HepG2 (cell line): ENCODE data around the gene EPB41L4A. TPM values are rescaled to one million over a fixed set of nuclear protein-coding genes. Genes with fewer than 3 reads are reported as not detected.

Experiments used
- ATAC-seq: fragments of 200-7000 bp; cut with Tn5 transposase; 3 replicates; pipeline ENCODE4 v1.9.1; 2020; ENCODE audit warnings: mild to moderate bottlenecking, moderate library complexity
- BruUV-seq: library from RNA; stranded (reverse); fragments of 400-500 nt; replicated peaks from 2 replicates; lab custom pipeline; 2021; lab: Mats Ljungman, UMichigan
- CTCF ChIA-PET: fragments of 300-600 bp; formaldehyde crosslinking; extraction: SDS; loops from one replicate; lab custom pipeline; 2021; ENCODE audit warnings: low total read pairs, inconsistent platforms, low intra/inter-chr PET ratio; lab: Yijun Ruan, JAX
- POLR2A ChIA-PET: fragments of 350-600 bp; sonication (Branson Sonifier 250); formaldehyde crosslinking; loops from one replicate; lab custom pipeline; 2020; ENCODE audit warnings: antibody characterized with exemption, inconsistent platforms; lab: Yijun Ruan, JAX
- DNase-seq: peaks from one replicate; pipeline ENCODE4 v3.0.0-alpha.2; 2015; ENCODE audit warnings: low spot score
- FAIRE-seq: peaks from 3 replicates; lab custom pipeline; 2011; peaks lifted over from hg19 to GRCh38; lab: Jason Lieb, UNC
- H2AFZ ChIP-seq: one replicate; pipeline ENCODE4 v1.6.1; 2011; ENCODE audit warnings: low read length, inconsistent platforms
- H3K27ac ChIP-seq: fragments of 300-600 bp; 3 replicates; pipeline ENCODE4 v1.8.0; 2011; ENCODE audit warnings: mixed run types, mild to moderate bottlenecking, mixed read lengths, low read length, inconsistent platforms; ENCODE audit not compliant: insufficient read depth; ENCODE audit errors: extremely low read length
- H3K27me3 ChIP-seq, 2 experiments: fragments of 200-600 bp in 1 of 2; 2 replicates in 1 of 2; 3 replicates in 1 of 2; pipeline versions ENCODE4 v1.6.0 to v1.8.0; 2011; ENCODE audit warnings: low read length in 2 of 2, mild to moderate bottlenecking in 2 of 2, moderate library complexity in 2 of 2, inconsistent platforms in 1 of 2; ENCODE audit not compliant: insufficient read depth in 2 of 2, control insufficient read depth in 1 of 2
- H3K36me3 ChIP-seq, 2 experiments: fragments of 200-600 bp in 1 of 2; replicated peaks in 1 of 2; 2 replicates in 1 of 2; 3 replicates in 1 of 2; pipeline versions ENCODE4 v1.5.1 to v1.8.0; 2011; ENCODE audit warnings: low read length in 2 of 2, inconsistent platforms in 1 of 2; ENCODE audit not compliant: insufficient read depth in 2 of 2, control insufficient read depth in 1 of 2
- H3K4me1 ChIP-seq: 2 replicates; pipeline ENCODE4 v1.5.1; 2012; ENCODE audit warnings: low read length, inconsistent platforms; ENCODE audit not compliant: insufficient read depth
- H3K4me2 ChIP-seq: 2 replicates; pipeline ENCODE4 v1.6.0; 2011; ENCODE audit warnings: low read depth, low read length, inconsistent platforms
- H3K4me3 ChIP-seq, 3 experiments: fragments of 200-600 bp in 1 of 3; sonication (generic), shearing (Covaris generic) in 1 of 3; replicated peaks in 1 of 3; 2 replicates each; pipeline ENCODE4 v1.5.1; 2011 to 2016; ENCODE audit warnings: low read length in 3 of 3, inconsistent platforms in 2 of 3, low read depth in 2 of 3, mild to moderate bottlenecking in 2 of 3, control low read depth in 1 of 3, mixed read lengths in 1 of 3; ENCODE audit not compliant: insufficient read depth in 1 of 3
- H3K79me2 ChIP-seq: one replicate; pipeline ENCODE4 v1.6.1; 2011; ENCODE audit warnings: low read length, inconsistent platforms; ENCODE audit not compliant: insufficient read depth
- H3K9ac ChIP-seq: 2 replicates; pipeline ENCODE4 v1.6.0; 2011; ENCODE audit warnings: mild to moderate bottlenecking, low read depth, low read length, inconsistent platforms; ENCODE audit not compliant: insufficient read depth
- H3K9me3 ChIP-seq: 2 replicates; pipeline ENCODE4 v1.5.1; 2012; ENCODE audit warnings: mild to moderate bottlenecking, low read length
- H4K20me1 ChIP-seq: 2 replicates; pipeline ENCODE4 v1.6.0; 2011; ENCODE audit warnings: inconsistent platforms, mild to moderate bottlenecking, low read length, moderate library complexity; ENCODE audit not compliant: insufficient read depth
- ASH2L ChIP-seq: fragments of 300-600, 200-600 bp; sonication (generic); IDR thresholded peaks from 2 replicates; pipeline ENCODE4 v1.7.0; 2017; ENCODE audit warnings: low read depth, mild to moderate bottlenecking, moderate library complexity, mixed read lengths, low read length; ENCODE audit not compliant: insufficient read length
- DZIP1 ChIP-seq: sonication (generic); formaldehyde crosslinking; IDR thresholded peaks from 2 replicates; pipeline ENCODE4 v1.5.0; 2020; ENCODE audit warnings: mild to moderate bottlenecking, missing genetic modification reagents
- HNRNPK ChIP-seq: fragments of 200-400 bp; formaldehyde crosslinking; IDR thresholded peaks from 2 replicates; pipeline ENCODE4 v1.6.1; 2018; ENCODE audit warnings: low read length, low read depth, moderate library complexity, mild to moderate bottlenecking; ENCODE audit not compliant: poor library complexity, severe bottlenecking
- HOXA9 ChIP-seq: sonication (generic); formaldehyde crosslinking; IDR thresholded peaks from 2 replicates; pipeline ENCODE4 v1.8.1; 2022; ENCODE audit warnings: missing genetic modification reagents, mild to moderate bottlenecking, moderate library complexity, borderline replicate concordance
- ZNF20 ChIP-seq: sonication (generic); formaldehyde crosslinking; IDR thresholded peaks from 2 replicates; pipeline ENCODE4 v1.4.0; 2020; ENCODE audit warnings: mild to moderate bottlenecking, moderate library complexity, missing genetic modification reagents
- ZNF264 ChIP-seq: sonication (generic); formaldehyde crosslinking; IDR thresholded peaks from 2 replicates; pipeline ENCODE4 v1.4.0; 2020; ENCODE audit warnings: missing genetic modification reagents
- ZNF317 ChIP-seq: sonication (generic); formaldehyde crosslinking; IDR thresholded peaks from 2 replicates; pipeline ENCODE4 v1.5.0; 2020; ENCODE audit warnings: mild to moderate bottlenecking, missing genetic modification reagents
- ZNF550 ChIP-seq: sonication (generic); formaldehyde crosslinking; IDR thresholded peaks from 2 replicates; pipeline ENCODE4 v1.4.0; 2020; ENCODE audit warnings: mild to moderate bottlenecking, missing genetic modification reagents, borderline replicate concordance
- WGBS: methylation state at CpG from one replicate; pipeline ENCODE4 v1.1.6; 2017; ENCODE audit warnings: low lambda C conversion rate; 5-methylcytosine and 5-hydroxymethylcytosine counted together
- in situ Hi-C: cut with HindIII; loops from 2 replicates; pipeline ENCODE4 v1.10.0; 2017; ENCODE audit warnings: low pct_unique_long_range_greater_than_20kb; ENCODE audit not compliant: extremely low pct_ligation_motif_present
- intact Hi-C: fragments of 100-400 bp; cut with micrococcal nuclease; formaldehyde crosslinking; loops from one replicate; pipeline ENCODE4 v1.10.0; 2022; ENCODE audit not compliant: unreplicated experiment
- polyA plus RNA-seq, 8 experiments: library from polyadenylated mRNA; depleted of rRNA in 3 of 8; stranded (reverse) in 7 of 8; unstranded in 1 of 8; fragments of >200 nt; fragmentation: Illumina TruSeq in 4 of 8; extraction: Trizol in 4 of 8; gene quantifications; 2 replicates each; pipeline versions ENCODE4 v1.2.1 to v1.2.3, GENCODE V29; 2011 to 2016; ENCODE audit warnings: low read depth in 4 of 8, missing spikeins in 1 of 8, mixed read lengths in 1 of 8; ENCODE audit not compliant: insufficient read depth in 1 of 8
- total RNA-seq, 5 experiments: library from RNA; depleted of rRNA; stranded (reverse); fragments of >200 nt; fragmentation: Illumina TruSeq; extraction: Trizol; gene quantifications; 2 replicates each; pipeline ENCODE4 v1.2.3, GENCODE V29; 2016; ENCODE audit warnings: low read depth in 1 of 5

The EPB41L4A gene
- total and polyA plus RNA-seq, 2 of the 13 experiments (the other 11 are each of a cell fraction or from before 2014, with no cell fraction given), result 0.07 TPM; not detected in 1

- TF ChIP-seq ZNF264 (CRISPR knock-in tag) (no peak), ZNF20 (CRISPR knock-in tag) (no peak)
These were observed 108.3 kb downstream of the EPB41L4A start (continued) for GRCh38 chr5:112310746-112311145.

- no peak overlapping the region for H2AFZ ChIP-seq
- POLR2A ChIA-PET, result no interaction called here
- WGBS, result 20% methylated on average over 1 of the region's 1 CpG
- CTCF ChIA-PET, result no interaction called here
- in situ Hi-C loops, result no loop called here
- BruUV-seq, result no TSS peak
- no peaks in the 10 kb centered on the region; a peak in 2 of 5 replicates for H3K27me3 ChIP-seq
- FAIRE-seq (no peak), ATAC-seq (no peak), DNase-seq (no peak)
- H3K9ac ChIP-seq, result no peak overlapping the region
- no peaks in the 10 kb centered on the region for H4K20me1 ChIP-seq
- intact Hi-C loops, result no loop called here
- TF ChIP-seq DZIP1, result no peak
- no peak for TF ChIP-seq HOXA9 (CRISPR knock-in tag)
- TF ChIP-seq ZNF317 (CRISPR knock-in tag), result no peak
- TF ChIP-seq ZNF550, result no peak
- TF ChIP-seq ASH2L, result no peak
- no peak for TF ChIP-seq HNRNPK
- no peak overlapping the region for H3K4me2 ChIP-seq
- H3K79me2 ChIP-seq, result no peaks in the 10 kb centered on the region
- no peaks in the 10 kb centered on the region for H3K4me1 ChIP-seq
- no peaks in the 10 kb centered on the region for H3K9me3 ChIP-seq
- no peak overlapping the region for H3K4me3 ChIP-seq
- no peak overlapping the region for H3K27ac ChIP-seq
- no peaks in the 10 kb centered on the region for H3K36me3 ChIP-seq
These were observed 110.5 kb downstream of the EPB41L4A start for GRCh38 chr5:112308608-112309007.
